ENCODE results near the gene FOXC1. TPM values are rescaled to one million over a fixed set of nuclear protein-coding genes. Genes with fewer than 3 reads are reported as not detected.
A peak's percentile ranks its signal among the peaks of the same experiment; 100 is the strongest.

The FOXC1 gene
- total and polyA plus RNA-seq, 2 experiments from 2014 or later, result 0.60 to 1.1 TPM

DNA sequence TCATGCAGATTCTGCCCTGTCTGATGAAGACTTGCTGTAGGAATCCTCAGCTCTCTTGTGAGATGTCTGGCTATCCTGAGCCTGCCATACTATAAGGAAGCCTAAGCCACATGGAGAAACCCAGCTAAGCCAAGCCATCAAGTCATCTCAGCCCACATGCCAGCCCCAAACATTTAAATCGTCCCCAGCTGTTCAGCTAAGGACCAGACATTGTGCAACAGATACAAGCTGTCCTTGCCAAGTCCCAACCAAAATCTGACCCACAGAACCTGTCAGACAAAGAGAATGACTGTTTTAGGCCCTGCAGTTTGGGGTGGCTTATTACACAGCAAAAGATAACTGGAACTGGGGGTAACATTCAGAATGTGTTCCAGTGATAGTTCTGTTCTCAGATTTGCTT is 36.8 kb upstream of the FOXC1 start:
- Histone ChIP-seq H3K9me2 (replicated peaks; ENCODE audit: insufficient read depth) (no peaks in the 10 kb centered on the region), H3K27me3 (no peaks in the 10 kb centered on the region), H3K36me3 (replicated peaks; ENCODE audit: insufficient read depth, low read depth) (no peaks in the 10 kb centered on the region), H3K4me2 (no peak overlapping the region), H2AFZ (no peak overlapping the region), H3K79me2 (no peaks in the 10 kb centered on the region), H4K20me1 (ENCODE audit: insufficient read depth, poor library complexity, severe bottlenecking) (no peaks in the 10 kb centered on the region), H3K9me3 (ENCODE audit: low read depth) (no peaks in the 10 kb centered on the region), H3K4me1 (ENCODE audit: insufficient read depth) (peaks cover 18% of the 10 kb centered on the region), H3K27ac (no peak overlapping the region), H3K4me3 (no peak overlapping the region)
- TF ChIP-seq EZH2phosphoT487 (IDR thresholded peaks at IDR 0.05; ENCODE audit: low read depth, severe bottlenecking, unreplicated experiment) (no peak), EZH2 (IDR thresholded peaks at IDR 0.05; ENCODE audit: borderline replicate concordance) (no peak)
- TF ChIP-seq, protein P1, sequence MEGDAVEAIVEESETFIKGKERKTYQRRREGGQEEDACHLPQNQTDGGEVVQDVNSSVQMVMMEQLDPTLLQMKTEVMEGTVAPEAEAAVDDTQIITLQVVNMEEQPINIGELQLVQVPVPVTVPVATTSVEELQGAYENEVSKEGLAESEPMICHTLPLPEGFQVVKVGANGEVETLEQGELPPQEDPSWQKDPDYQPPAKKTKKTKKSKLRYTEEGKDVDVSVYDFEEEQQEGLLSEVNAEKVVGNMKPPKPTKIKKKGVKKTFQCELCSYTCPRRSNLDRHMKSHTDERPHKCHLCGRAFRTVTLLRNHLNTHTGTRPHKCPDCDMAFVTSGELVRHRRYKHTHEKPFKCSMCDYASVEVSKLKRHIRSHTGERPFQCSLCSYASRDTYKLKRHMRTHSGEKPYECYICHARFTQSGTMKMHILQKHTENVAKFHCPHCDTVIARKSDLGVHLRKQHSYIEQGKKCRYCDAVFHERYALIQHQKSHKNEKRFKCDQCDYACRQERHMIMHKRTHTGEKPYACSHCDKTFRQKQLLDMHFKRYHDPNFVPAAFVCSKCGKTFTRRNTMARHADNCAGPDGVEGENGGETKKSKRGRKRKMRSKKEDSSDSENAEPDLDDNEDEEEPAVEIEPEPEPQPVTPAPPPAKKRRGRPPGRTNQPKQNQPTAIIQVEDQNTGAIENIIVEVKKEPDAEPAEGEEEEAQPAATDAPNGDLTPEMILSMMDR (IDR thresholded peaks at IDR 0.05; ENCODE audit: poor library complexity), result no peak
- 64% methylated on average over 1 of the region's 1 CpG for WGBS (ENCODE audit: low lambda C conversion rate, missing lambda C conversion rate)
- DNase-seq (ENCODE audit: low spot score), result no peak

DNA sequence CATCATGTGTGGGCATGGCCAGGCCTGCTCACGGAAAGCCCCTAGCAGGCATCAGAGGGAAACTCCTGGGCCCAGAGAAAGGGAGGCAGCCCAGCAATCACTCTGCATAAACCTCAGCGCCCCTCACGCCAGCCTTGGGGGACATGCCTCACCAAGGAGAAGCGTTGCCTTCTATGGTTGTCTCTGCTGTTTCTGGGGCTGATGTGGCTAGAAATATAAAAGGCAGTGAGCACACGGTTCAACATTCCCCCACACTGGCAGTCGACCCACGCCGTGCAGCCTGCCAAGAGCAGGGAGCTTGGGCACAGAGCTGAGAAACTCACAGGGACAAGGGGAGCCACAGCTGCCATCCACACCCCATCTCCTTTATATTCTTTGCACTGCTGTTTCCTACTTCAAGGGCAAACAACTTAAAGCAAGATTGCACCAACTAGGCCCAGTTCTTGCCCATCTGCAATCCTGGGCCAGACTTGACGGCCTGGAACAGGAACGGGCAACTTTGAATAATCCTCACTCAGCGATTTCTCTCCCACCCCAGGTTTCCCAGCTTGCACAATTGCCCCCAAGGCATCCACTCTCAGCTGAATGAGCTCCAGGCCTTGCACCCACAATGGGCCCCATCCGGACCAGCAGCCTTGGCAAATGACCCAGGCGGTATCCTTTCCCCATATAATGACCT is 35.5 kb upstream of the FOXC1 start:
- H3K36me3 ChIP-seq (replicated peaks; ENCODE audit: insufficient read depth, low read depth), result no peaks in the 10 kb centered on the region
- TF ChIP-seq EZH2 (IDR thresholded peaks at IDR 0.05; ENCODE audit: borderline replicate concordance) (no peak), EZH2phosphoT487 (IDR thresholded peaks at IDR 0.05; ENCODE audit: low read depth, severe bottlenecking, unreplicated experiment) (no peak)
- TF ChIP-seq, protein P1 (IDR thresholded peaks at IDR 0.05; ENCODE audit: poor library complexity), result no peak
- no peak for DNase-seq (ENCODE audit: low spot score)
- H3K9me3 ChIP-seq (ENCODE audit: low read depth), result no peaks in the 10 kb centered on the region
- H3K27me3 ChIP-seq, result no peaks in the 10 kb centered on the region
- H3K4me3 ChIP-seq, result no peak overlapping the region
- H3K4me2 ChIP-seq, result no peak overlapping the region
- no peaks in the 10 kb centered on the region for H3K79me2 ChIP-seq
- 76% methylated on average over 13 of the region's 13 CpGs for WGBS (ENCODE audit: low lambda C conversion rate, missing lambda C conversion rate)
- H3K27ac ChIP-seq, result no peak overlapping the region
- H3K9me2 ChIP-seq (replicated peaks; ENCODE audit: insufficient read depth), result no peaks in the 10 kb centered on the region
- H3K4me1 ChIP-seq (ENCODE audit: insufficient read depth), result peaks cover 18% of the 10 kb centered on the region
- no peaks in the 10 kb centered on the region for H4K20me1 ChIP-seq (ENCODE audit: insufficient read depth, poor library complexity, severe bottlenecking)
- no peak overlapping the region for H2AFZ ChIP-seq

DNA sequence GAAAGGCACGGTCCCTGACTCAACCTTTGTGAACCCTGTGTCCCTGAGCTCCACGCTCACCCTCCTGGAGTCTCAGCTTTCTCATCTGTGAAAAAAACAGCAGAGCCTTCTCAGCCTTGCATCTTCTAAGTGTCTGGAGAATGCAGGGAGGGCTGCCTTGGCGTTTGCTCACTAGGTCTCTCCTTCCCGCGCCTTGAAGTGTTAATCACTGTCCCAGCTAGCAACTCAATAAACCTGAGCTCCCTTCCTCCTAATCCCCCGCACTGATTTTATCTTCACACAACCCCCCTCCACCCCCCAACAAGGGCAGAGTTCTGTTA is 34.9 kb upstream of the FOXC1 start:
- H3K9me3 ChIP-seq (ENCODE audit: low read depth), result no peaks in the 10 kb centered on the region
- no peaks in the 10 kb centered on the region for H3K27me3 ChIP-seq
- H3K27ac ChIP-seq, result peak overlapping the region; percentile 66
- no peaks in the 10 kb centered on the region for H3K79me2 ChIP-seq
- H3K9me2 ChIP-seq (replicated peaks; ENCODE audit: insufficient read depth), result no peaks in the 10 kb centered on the region
- H2AFZ ChIP-seq, result peak overlapping the region; percentile 51
- H3K4me1 ChIP-seq (ENCODE audit: insufficient read depth), result peaks cover 18% of the 10 kb centered on the region
- TF ChIP-seq, protein P1 (IDR thresholded peaks at IDR 0.05; ENCODE audit: poor library complexity), result no peak
- TF ChIP-seq EZH2 (IDR thresholded peaks at IDR 0.05; ENCODE audit: borderline replicate concordance) (no peak), EZH2phosphoT487 (IDR thresholded peaks at IDR 0.05; ENCODE audit: low read depth, severe bottlenecking, unreplicated experiment) (no peak)
- peak overlapping the region; percentile 57 for H3K4me2 ChIP-seq
- no peaks in the 10 kb centered on the region for H4K20me1 ChIP-seq (ENCODE audit: insufficient read depth, poor library complexity, severe bottlenecking)
- 52% methylated on average over 5 of the region's 6 CpGs for whole genome bisulfite sequencing (ENCODE audit: low lambda C conversion rate, missing lambda C conversion rate)
- H3K4me3 ChIP-seq, result no peak overlapping the region
- no peaks in the 10 kb centered on the region for H3K36me3 ChIP-seq (replicated peaks; ENCODE audit: insufficient read depth, low read depth)
- DNase-seq (ENCODE audit: low spot score), result no peak

Data from hepatocyte (in vitro differentiated cells).